ENCODE measurements around the gene CCDC33.
A peak's percentile ranks its signal among the peaks of the same experiment; 100 is the strongest.

Gene CCDC33

GRCh38 chr15:74373731-74374647 lies 137.9 kb downstream of the CCDC33 start:
- H3K27ac ChIP-seq (replicated peaks), result no peak overlapping the region
- peak overlapping the region; percentile 68 for H3K4me3 ChIP-seq (replicated peaks; ENCODE audit: insufficient read depth, low read length)
- peak; percentile 76 to 89 for DNase-seq (ENCODE audit: low read depth in 1 of 2, low spot score in 1 of 2)
- H3K27me3 ChIP-seq (ENCODE audit: insufficient read depth, poor library complexity, severe bottlenecking), result peaks cover 26% of the 10 kb centered on the region
- TF ChIP-seq POLR2AphosphoS5 (IDR thresholded peaks at IDR 0.05; ENCODE audit: low read depth) (no peak), GABPA (IDR thresholded peaks at IDR 0.05; ENCODE audit: low read depth) (no peak), SPI1 (IDR thresholded peaks at IDR 0.05; ENCODE audit: borderline replicate concordance, low read depth) (no peak)
- TF ChIP-seq, protein P1, sequence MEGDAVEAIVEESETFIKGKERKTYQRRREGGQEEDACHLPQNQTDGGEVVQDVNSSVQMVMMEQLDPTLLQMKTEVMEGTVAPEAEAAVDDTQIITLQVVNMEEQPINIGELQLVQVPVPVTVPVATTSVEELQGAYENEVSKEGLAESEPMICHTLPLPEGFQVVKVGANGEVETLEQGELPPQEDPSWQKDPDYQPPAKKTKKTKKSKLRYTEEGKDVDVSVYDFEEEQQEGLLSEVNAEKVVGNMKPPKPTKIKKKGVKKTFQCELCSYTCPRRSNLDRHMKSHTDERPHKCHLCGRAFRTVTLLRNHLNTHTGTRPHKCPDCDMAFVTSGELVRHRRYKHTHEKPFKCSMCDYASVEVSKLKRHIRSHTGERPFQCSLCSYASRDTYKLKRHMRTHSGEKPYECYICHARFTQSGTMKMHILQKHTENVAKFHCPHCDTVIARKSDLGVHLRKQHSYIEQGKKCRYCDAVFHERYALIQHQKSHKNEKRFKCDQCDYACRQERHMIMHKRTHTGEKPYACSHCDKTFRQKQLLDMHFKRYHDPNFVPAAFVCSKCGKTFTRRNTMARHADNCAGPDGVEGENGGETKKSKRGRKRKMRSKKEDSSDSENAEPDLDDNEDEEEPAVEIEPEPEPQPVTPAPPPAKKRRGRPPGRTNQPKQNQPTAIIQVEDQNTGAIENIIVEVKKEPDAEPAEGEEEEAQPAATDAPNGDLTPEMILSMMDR (IDR thresholded peaks at IDR 0.05; ENCODE audit: insufficient read depth, low read length), result peak; percentile 69
- TF ChIP-seq, protein P2, sequence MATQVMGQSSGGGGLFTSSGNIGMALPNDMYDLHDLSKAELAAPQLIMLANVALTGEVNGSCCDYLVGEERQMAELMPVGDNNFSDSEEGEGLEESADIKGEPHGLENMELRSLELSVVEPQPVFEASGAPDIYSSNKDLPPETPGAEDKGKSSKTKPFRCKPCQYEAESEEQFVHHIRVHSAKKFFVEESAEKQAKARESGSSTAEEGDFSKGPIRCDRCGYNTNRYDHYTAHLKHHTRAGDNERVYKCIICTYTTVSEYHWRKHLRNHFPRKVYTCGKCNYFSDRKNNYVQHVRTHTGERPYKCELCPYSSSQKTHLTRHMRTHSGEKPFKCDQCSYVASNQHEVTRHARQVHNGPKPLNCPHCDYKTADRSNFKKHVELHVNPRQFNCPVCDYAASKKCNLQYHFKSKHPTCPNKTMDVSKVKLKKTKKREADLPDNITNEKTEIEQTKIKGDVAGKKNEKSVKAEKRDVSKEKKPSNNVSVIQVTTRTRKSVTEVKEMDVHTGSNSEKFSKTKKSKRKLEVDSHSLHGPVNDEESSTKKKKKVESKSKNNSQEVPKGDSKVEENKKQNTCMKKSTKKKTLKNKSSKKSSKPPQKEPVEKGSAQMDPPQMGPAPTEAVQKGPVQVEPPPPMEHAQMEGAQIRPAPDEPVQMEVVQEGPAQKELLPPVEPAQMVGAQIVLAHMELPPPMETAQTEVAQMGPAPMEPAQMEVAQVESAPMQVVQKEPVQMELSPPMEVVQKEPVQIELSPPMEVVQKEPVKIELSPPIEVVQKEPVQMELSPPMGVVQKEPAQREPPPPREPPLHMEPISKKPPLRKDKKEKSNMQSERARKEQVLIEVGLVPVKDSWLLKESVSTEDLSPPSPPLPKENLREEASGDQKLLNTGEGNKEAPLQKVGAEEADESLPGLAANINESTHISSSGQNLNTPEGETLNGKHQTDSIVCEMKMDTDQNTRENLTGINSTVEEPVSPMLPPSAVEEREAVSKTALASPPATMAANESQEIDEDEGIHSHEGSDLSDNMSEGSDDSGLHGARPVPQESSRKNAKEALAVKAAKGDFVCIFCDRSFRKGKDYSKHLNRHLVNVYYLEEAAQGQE (IDR thresholded peaks at IDR 0.05; ENCODE audit: insufficient replicate concordance, low read depth), result no peak

DNA sequence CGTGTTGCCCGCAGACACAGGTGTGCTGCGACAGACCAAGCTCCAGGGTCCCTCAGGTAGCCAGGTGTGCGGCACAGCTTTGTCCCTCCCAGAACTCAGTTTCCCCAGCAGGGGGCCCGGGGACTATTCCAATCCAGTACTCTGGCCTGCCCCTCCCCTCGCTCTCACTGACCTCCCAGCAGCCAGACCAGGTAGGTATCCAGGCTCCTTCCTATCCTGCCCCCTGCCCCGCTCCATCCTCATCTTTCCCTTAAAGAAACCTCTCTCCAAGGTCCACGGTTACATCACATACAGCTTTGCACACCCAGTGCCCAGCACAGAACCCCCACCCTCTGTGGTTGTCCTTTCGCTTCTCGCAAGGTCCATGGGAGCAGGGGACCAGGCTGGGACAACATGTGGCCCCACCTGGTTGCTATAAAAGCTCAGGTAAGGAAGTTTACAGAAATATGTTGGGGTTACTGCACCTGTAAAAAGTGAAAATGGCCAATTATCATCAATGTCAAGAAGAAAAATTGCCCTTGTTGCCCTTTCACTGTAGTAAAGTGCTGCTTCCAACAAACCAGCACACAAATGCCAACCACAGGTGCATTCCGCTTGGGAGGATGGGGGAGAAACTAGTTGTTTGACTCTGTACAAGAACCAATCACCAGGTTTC lies 138.6 kb downstream of the CCDC33 start:
- TF ChIP-seq SPI1 (IDR thresholded peaks at IDR 0.05; ENCODE audit: borderline replicate concordance, low read depth), result no peak
- no peak for TF ChIP-seq GABPA (IDR thresholded peaks at IDR 0.05; ENCODE audit: low read depth)
- TF ChIP-seq, protein P2 (IDR thresholded peaks at IDR 0.05; ENCODE audit: insufficient replicate concordance, low read depth), result no peak
- TF ChIP-seq, protein P1 (IDR thresholded peaks at IDR 0.05; ENCODE audit: insufficient read depth, low read length), result no peak
- TF ChIP-seq POLR2AphosphoS5 (IDR thresholded peaks at IDR 0.05; ENCODE audit: low read depth), result no peak
- no peak for DNase-seq (ENCODE audit: low read depth in 1 of 2, low spot score in 1 of 2)
- peaks cover 23% of the 10 kb centered on the region for H3K27me3 ChIP-seq (ENCODE audit: insufficient read depth, poor library complexity, severe bottlenecking)
- H3K4me3 ChIP-seq (replicated peaks; ENCODE audit: insufficient read depth, low read length), result no peak overlapping the region
- no peak overlapping the region for H3K27ac ChIP-seq (replicated peaks)

DNA sequence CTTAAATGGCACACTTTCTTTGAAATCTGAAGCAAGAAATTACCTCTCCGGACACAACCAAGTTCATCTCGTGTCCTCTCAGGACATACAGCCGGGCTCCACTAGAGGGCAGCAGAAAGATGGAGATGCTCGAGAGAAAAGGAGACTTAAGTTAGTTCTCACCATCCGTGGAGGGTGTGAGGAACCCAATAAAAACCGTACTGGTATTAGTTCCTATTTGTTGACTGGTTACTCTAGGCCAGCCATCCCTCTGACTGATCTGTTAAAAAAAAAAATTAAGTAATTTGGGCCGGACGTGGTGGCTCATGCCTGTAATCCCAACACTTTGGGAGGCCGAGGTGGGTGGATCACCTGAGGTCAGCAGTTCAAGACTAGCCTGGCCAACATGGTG lies 139.2 kb downstream of the CCDC33 start:
- Histone ChIP-seq H3K27me3 (ENCODE audit: insufficient read depth, poor library complexity, severe bottlenecking) (peaks cover 17% of the 10 kb centered on the region), H3K27ac (replicated peaks) (no peak overlapping the region), H3K4me3 (replicated peaks; ENCODE audit: insufficient read depth, low read length) (no peak overlapping the region)
- peak; percentile 66 to 83 for DNase-seq (ENCODE audit: low read depth in 1 of 2, low spot score in 1 of 2)
- TF ChIP-seq, protein P2 (IDR thresholded peaks at IDR 0.05; ENCODE audit: insufficient replicate concordance, low read depth), result no peak
- TF ChIP-seq, protein P1 (IDR thresholded peaks at IDR 0.05; ENCODE audit: insufficient read depth, low read length), result peak; percentile 93

Data from HL-60 (cell line).